ENCODE results near the gene LEKR1. TPM values are rescaled to one million over a fixed set of nuclear protein-coding genes. Genes with fewer than 3 reads are reported as not detected.

Gene LEKR1
- total RNA-seq, 1 donor from 2014 or later, result 4.1 TPM

DNA sequence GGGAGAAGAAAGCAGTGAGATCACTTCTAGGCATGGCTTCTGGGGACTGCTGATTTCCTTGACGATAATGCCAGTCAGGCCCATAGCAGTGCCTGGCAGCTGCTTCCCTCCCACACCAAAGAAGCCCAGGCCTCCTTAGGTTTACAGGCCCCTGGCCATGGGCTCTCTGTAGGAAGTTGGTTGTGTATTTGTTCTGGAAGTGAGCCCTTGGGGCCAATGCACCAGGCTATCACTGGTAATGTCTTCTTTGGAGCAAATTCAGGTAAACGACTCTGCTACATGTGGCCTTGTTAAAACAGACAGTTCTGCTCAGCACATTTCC, 244.5 kb downstream of the LEKR1 start:
- Mint-ChIP-seq H3K27me3 (peaks cover 2% of the 10 kb centered on the region), H3K4me1 (ENCODE audit: low read depth) (no peaks in the 10 kb centered on the region), H3K9me3 (ENCODE audit: low read depth) (no peaks in the 10 kb centered on the region), H3K27ac (no peak overlapping the region), H3K36me3 (ENCODE audit: insufficient read depth) (no peaks in the 10 kb centered on the region), H3K4me3 (ENCODE audit: low read depth) (no peak overlapping the region)
- no peak for DNase-seq (ENCODE audit: low spot score, unreplicated experiment)
- TF ChIP-seq, protein P1, sequence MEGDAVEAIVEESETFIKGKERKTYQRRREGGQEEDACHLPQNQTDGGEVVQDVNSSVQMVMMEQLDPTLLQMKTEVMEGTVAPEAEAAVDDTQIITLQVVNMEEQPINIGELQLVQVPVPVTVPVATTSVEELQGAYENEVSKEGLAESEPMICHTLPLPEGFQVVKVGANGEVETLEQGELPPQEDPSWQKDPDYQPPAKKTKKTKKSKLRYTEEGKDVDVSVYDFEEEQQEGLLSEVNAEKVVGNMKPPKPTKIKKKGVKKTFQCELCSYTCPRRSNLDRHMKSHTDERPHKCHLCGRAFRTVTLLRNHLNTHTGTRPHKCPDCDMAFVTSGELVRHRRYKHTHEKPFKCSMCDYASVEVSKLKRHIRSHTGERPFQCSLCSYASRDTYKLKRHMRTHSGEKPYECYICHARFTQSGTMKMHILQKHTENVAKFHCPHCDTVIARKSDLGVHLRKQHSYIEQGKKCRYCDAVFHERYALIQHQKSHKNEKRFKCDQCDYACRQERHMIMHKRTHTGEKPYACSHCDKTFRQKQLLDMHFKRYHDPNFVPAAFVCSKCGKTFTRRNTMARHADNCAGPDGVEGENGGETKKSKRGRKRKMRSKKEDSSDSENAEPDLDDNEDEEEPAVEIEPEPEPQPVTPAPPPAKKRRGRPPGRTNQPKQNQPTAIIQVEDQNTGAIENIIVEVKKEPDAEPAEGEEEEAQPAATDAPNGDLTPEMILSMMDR (IDR thresholded peaks at IDR 0.05; ENCODE audit: unreplicated experiment), result no peak

DNA sequence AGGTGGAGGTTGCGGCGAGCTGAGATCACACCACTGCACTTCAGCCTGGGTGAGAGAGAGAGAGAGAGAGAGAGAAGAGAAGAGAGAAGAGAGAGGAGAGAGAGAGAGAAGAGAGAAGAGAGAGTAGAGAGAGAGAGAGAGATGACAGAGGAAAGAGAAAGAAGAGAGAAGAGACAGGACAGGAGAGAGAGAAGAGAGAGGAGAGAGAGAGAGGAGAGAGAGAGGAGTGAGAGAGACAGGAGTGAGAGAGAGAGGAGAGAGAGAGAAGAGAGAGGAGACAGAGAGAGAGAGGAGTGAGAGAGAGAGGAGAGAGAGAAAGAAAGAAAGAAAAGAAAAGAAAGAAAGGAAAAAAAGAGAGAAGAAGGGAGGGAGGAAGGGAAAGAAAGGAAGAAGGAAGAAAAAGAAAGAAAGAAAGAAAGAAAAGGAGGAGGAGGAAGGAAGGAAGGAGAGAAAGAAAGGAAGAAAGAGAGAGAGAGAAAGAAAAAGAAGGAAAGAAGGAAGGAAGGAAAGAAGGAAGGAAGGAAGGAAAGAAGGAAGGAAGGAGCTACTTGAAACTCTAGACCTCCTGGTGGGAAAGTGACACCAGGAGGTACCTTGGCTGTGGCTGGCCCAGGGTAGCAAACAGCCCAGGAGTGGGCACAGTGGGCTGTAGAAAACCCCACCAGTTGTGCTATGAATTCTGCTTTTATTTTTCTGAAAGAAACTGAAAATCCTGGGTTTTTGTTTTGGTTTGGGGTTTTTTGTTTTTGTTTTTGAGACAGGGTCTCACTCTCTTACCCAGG, 245.8 kb downstream of the LEKR1 start:
- Mint-ChIP-seq H3K4me3 (ENCODE audit: low read depth) (no peak overlapping the region), H3K27ac (no peak overlapping the region), H3K27me3 (peaks cover 2% of the 10 kb centered on the region), H3K9me3 (ENCODE audit: low read depth) (no peaks in the 10 kb centered on the region), H3K36me3 (ENCODE audit: insufficient read depth) (no peaks in the 10 kb centered on the region), H3K4me1 (ENCODE audit: low read depth) (no peaks in the 10 kb centered on the region)
- TF ChIP-seq, protein P1 (IDR thresholded peaks at IDR 0.05; ENCODE audit: unreplicated experiment), result no peak
- no peak for DNase-seq (ENCODE audit: low spot score, unreplicated experiment)

DNA sequence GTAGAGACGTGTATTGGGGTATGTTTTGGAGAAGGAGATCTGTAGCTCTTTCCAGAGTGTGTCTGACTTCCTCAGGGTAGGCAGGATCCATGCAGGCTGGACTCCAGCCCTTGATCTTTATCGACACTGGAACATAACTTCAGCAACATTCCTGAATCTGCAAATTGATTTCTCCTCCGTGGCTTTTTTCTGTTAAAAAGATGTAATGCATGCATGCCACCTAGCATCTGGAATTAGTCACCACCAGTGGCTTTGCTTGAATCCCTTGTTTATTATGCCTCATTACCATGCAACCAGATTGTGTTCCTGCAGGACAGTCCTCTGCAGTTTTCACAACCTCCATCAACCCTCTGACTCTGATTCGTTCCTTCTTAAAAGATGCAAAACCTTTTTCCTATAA, 247.7 kb downstream of the LEKR1 start:
- no peak for DNase-seq (ENCODE audit: low spot score, unreplicated experiment)
- TF ChIP-seq, protein P1 (IDR thresholded peaks at IDR 0.05; ENCODE audit: unreplicated experiment), result no peak
- Mint-ChIP-seq H3K4me1 (ENCODE audit: low read depth) (no peaks in the 10 kb centered on the region), H3K36me3 (ENCODE audit: insufficient read depth) (no peaks in the 10 kb centered on the region), H3K27me3 (peaks cover 2% of the 10 kb centered on the region), H3K27ac (no peak overlapping the region), H3K4me3 (ENCODE audit: low read depth) (no peak overlapping the region), H3K9me3 (ENCODE audit: low read depth) (no peaks in the 10 kb centered on the region)

DNA sequence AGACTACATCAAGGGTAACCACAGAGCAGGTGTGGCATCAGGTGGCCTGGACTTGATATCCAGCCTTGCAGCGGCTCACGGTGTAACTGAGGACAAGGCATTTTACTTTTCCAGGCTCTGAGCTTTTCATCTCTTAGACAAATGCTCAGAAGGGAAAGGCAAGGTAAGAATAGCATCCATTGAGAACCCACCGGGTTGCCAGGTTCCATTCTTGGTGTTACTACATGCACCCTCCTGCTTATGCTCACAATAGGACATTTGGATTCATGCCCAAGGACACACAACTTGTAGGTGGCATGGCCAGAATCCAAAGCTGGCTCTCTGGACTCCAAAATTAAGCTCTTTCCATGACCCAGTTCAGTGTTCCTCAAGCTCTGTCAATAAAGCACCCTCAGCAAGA, 248.3 kb downstream of the LEKR1 start:
- Mint-ChIP-seq H3K27me3 (peaks cover 2% of the 10 kb centered on the region), H3K9me3 (ENCODE audit: low read depth) (no peaks in the 10 kb centered on the region), H3K4me1 (ENCODE audit: low read depth) (no peaks in the 10 kb centered on the region), H3K4me3 (ENCODE audit: low read depth) (no peak overlapping the region), H3K27ac (no peak overlapping the region), H3K36me3 (ENCODE audit: insufficient read depth) (no peaks in the 10 kb centered on the region)
- TF ChIP-seq, protein P1 (IDR thresholded peaks at IDR 0.05; ENCODE audit: unreplicated experiment), result no peak
- no peak for DNase-seq (ENCODE audit: low spot score, unreplicated experiment)

DNA sequence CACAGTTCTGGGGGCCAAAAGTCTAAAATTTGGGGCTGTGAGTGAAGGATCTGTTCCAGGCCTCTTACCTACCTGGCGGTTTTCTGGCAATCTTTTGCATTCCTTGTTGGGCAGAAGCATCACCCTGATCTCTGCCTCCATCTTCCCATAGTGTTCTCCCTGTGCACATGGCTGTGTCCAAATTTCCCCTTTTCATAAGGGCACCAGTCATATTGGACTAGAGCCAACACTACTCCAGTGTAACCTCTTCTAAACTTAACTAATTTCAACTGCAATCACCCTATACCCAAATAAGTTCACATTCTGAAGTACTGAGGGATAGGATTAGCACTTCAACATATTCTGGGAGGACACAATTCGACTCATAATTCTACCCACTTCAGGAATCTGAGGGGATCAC, 248.8 kb downstream of the LEKR1 start:
- no peaks in the 10 kb centered on the region for H3K4me1 Mint-ChIP-seq (ENCODE audit: low read depth)
- H3K4me3 Mint-ChIP-seq (ENCODE audit: low read depth), result no peak overlapping the region
- H3K9me3 Mint-ChIP-seq (ENCODE audit: low read depth), result no peaks in the 10 kb centered on the region
- no peaks in the 10 kb centered on the region for H3K36me3 Mint-ChIP-seq (ENCODE audit: insufficient read depth)
- no peak overlapping the region for H3K27ac Mint-ChIP-seq
- TF ChIP-seq, protein P1 (IDR thresholded peaks at IDR 0.05; ENCODE audit: unreplicated experiment), result no peak
- peaks cover 2% of the 10 kb centered on the region for H3K27me3 Mint-ChIP-seq
- DNase-seq (ENCODE audit: low spot score, unreplicated experiment), result no peak
